Endothelial cell of umbilical vein (primary cell): ENCODE data around the gene DPF3. TPM values are rescaled to one million over a fixed set of nuclear protein-coding genes. Genes with fewer than 3 reads are reported as not detected.

Source experiments
- BruUV-seq: library from RNA; stranded (reverse); fragments of 400-500 nt; replicated peaks from 2 replicates; lab custom pipeline; 2021; lab: Mats Ljungman, UMichigan
- CTCF ChIA-PET: fragments of 300-600, 350-600 bp; sonication (Branson Sonifier 250); formaldehyde crosslinking; loops from one replicate; lab custom pipeline; 2021; ENCODE audit warnings: antibody characterized with exemption, inconsistent platforms; lab: Charles Lee
- POLR2A ChIA-PET: fragments of 300-600, 350-600 bp; sonication (Branson Sonifier 250); formaldehyde crosslinking; loops from one replicate; lab custom pipeline; 2021; ENCODE audit warnings: antibody characterized with exemption, inconsistent platforms; lab: Charles Lee
- DNase-seq: peaks from one replicate; pipeline ENCODE4 v3.0.0-alpha.2; 2011; ENCODE audit warnings: low read depth, low spot score
- FAIRE-seq: peaks from 2 replicates; lab custom pipeline; 2011; peaks lifted over from hg19 to GRCh38; lab: Jason Lieb, UNC
- H2AFZ ChIP-seq: 2 replicates; pipeline ENCODE4 v1.6.0; 2012; ENCODE audit warnings: low read depth, low read length, control low read depth, inconsistent platforms
- H3K27ac ChIP-seq: 2 replicates; pipeline ENCODE4 v1.5.1; 2011; ENCODE audit warnings: low read depth, mild to moderate bottlenecking, control low read depth, low read length, moderate library complexity; ENCODE audit not compliant: insufficient read depth
- H3K27me3 ChIP-seq, 2 experiments: 2 replicates each; pipeline versions ENCODE4 v1.6.0 to v1.6.1; 2011; ENCODE audit warnings: low read length in 2 of 2, mixed read lengths in 1 of 2; ENCODE audit not compliant: control insufficient read depth in 2 of 2, insufficient read depth in 2 of 2
- H3K36me3 ChIP-seq, 2 experiments: 2 replicates in 1 of 2; 3 replicates in 1 of 2; pipeline ENCODE4 v1.5.1; 2011; ENCODE audit warnings: low read length in 2 of 2, mild to moderate bottlenecking in 1 of 2, moderate library complexity in 1 of 2; ENCODE audit not compliant: control insufficient read depth in 2 of 2, insufficient read depth in 2 of 2; ENCODE audit errors: extremely low read depth in 1 of 2
- H3K4me1 ChIP-seq: 3 replicates; pipeline ENCODE4 v1.5.1; 2011; ENCODE audit warnings: mild to moderate bottlenecking, low read length; ENCODE audit not compliant: control insufficient read depth, insufficient read depth; ENCODE audit errors: extremely low read depth
- H3K4me2 ChIP-seq: 2 replicates; pipeline ENCODE4 v1.6.1; 2011; ENCODE audit warnings: low read length, control low read depth, mixed read lengths; ENCODE audit not compliant: insufficient read depth
- H3K4me3 ChIP-seq, 3 experiments: fragments of 200-600 bp in 1 of 3; sonication (generic), shearing (Covaris generic) in 1 of 3; replicated peaks in 1 of 3; 2 replicates each; pipeline ENCODE4 v1.5.1; 2011 to 2016; ENCODE audit warnings: control low read depth in 3 of 3, low read length in 3 of 3, mild to moderate bottlenecking in 2 of 3, inconsistent platforms in 1 of 3, low read depth in 1 of 3, moderate library complexity in 1 of 3; ENCODE audit not compliant: insufficient read depth in 1 of 3
- H3K79me2 ChIP-seq: 2 replicates; pipeline ENCODE4 v1.6.0; 2012; ENCODE audit warnings: low read length, inconsistent platforms; ENCODE audit not compliant: control insufficient read depth, insufficient read depth
- H3K9ac ChIP-seq: replicated peaks from 2 replicates; pipeline ENCODE3; 2011; ENCODE audit warnings: low read length, control low read depth; ENCODE audit not compliant: insufficient read depth; ENCODE audit errors: extremely low read depth
- H3K9me1 ChIP-seq: replicated peaks from 3 replicates; pipeline ENCODE4 v1.6.0; 2011; ENCODE audit warnings: mild to moderate bottlenecking, low read length; ENCODE audit not compliant: control insufficient read depth, insufficient read depth; ENCODE audit errors: extremely low read depth
- H3K9me3 ChIP-seq: replicated peaks from 2 replicates; pipeline ENCODE4 v1.5.1; 2012; ENCODE audit warnings: low read length, inconsistent platforms; ENCODE audit not compliant: control insufficient read depth, insufficient read depth
- H4K20me1 ChIP-seq: replicated peaks from 2 replicates; pipeline ENCODE3; 2011; ENCODE audit warnings: mild to moderate bottlenecking, low read length; ENCODE audit not compliant: control insufficient read depth, insufficient read depth; ENCODE audit errors: extremely low read depth
- CTCF ChIP-seq, 2 donors: IDR thresholded peaks; 1 replicate in 1 of 2; 2 replicates in 1 of 2; pipeline ENCODE4 v1.5.1; 2011; ENCODE audit warnings: low read length in 2 of 2, mild to moderate bottlenecking in 2 of 2, moderate library complexity in 2 of 2, control low read depth in 1 of 2, inconsistent platforms in 1 of 2, low read depth in 1 of 2; ENCODE audit not compliant: insufficient read depth in 1 of 2; ENCODE audit errors: extremely low read depth in 1 of 2
- FOS ChIP-seq: IDR thresholded peaks from 2 replicates; pipeline ENCODE4 v1.6.1; 2011; ENCODE audit warnings: mild to moderate bottlenecking, low read length, moderate library complexity, borderline replicate concordance; ENCODE audit not compliant: insufficient read depth
- MAX ChIP-seq: IDR thresholded peaks from 2 replicates; pipeline ENCODE4 v1.6.1; 2011; ENCODE audit not compliant: insufficient read depth, insufficient read length
- POLR2AphosphoS5 ChIP-seq: IDR thresholded peaks from 2 replicates; pipeline ENCODE4 v1.6.1; 2012; ENCODE audit warnings: low read depth, mild to moderate bottlenecking, control low read depth, low read length, moderate library complexity; ENCODE audit not compliant: insufficient read depth
- dilution Hi-C: fragments of 300-500 bp; cut with MboI; formaldehyde crosslinking; loops from one replicate; pipeline ENCODE4 v1.15.0; 2019; ENCODE audit warnings: low sequenced_read_pairs; ENCODE audit not compliant: extremely low pct_ligation_motif_present
- intact Hi-C: fragments of 100-400 bp; cut with micrococcal nuclease; formaldehyde crosslinking; loops from one replicate; pipeline ENCODE4 v1.10.0; 2022
- polyA plus RNA-seq, 4 experiments: library from polyadenylated mRNA; depleted of rRNA in 3 of 4; stranded (reverse) in 3 of 4; unstranded in 1 of 4; fragments of >200 nt; gene quantifications; 2 replicates each; pipeline versions ENCODE4 v1.2.1 to v1.2.3, GENCODE V29; 2011 to 2012; ENCODE audit warnings: missing spikeins in 1 of 4
- total RNA-seq: library from RNA; stranded (reverse); gene quantifications from 2 replicates; pipeline ENCODE4 v1.2.3, GENCODE V29; 2021

DPF3 gene
- total and polyA plus RNA-seq, 2 donors (not counting 3 experiments of a cell fraction or from before 2014, with no cell fraction given) = 2.4 to 3.5 TPM

GRCh38 chr14:72921396-72921795 lies 27.5 kb upstream of the DPF3 start:
- POLR2A ChIA-PET = no interaction called here
- no peak for FAIRE-seq

More at GRCh38 chr14:72921396-72921795, 27.5 kb upstream of the DPF3 start:
- TF ChIP-seq MAX = no peak
- TF ChIP-seq FOS = no peak
- no peak for TF ChIP-seq POLR2AphosphoS5
- TF ChIP-seq CTCF (IDR thresholded peaks at IDR 0.05; ENCODE audit: extremely low read depth in 1 of 2, insufficient read depth in 1 of 2, low read depth in 1 of 2, low read length in 2 of 2) = no peak
- H3K27me3 ChIP-seq = peaks cover 30 to 36% of the 10 kb centered on the region in 2 experiments
- dilution Hi-C loops (no loop called here), intact Hi-C loops (no loop called here)
- no peak overlapping the region for H3K4me3 ChIP-seq
- H3K36me3 ChIP-seq = no peaks in the 10 kb centered on the region
- H3K9me1 ChIP-seq = no peaks in the 10 kb centered on the region
- H3K4me2 ChIP-seq = no peak overlapping the region
- no peaks in the 10 kb centered on the region for H3K79me2 ChIP-seq
- BruUV-seq = no TSS peak
- no peak for DNase-seq
- H3K9me3 ChIP-seq = no peaks in the 10 kb centered on the region
- CTCF ChIA-PET = interaction anchor here (1.3 to 2.6 kb wide), 3 partner anchors 8 to 408 kb away, joined by 3 to 10 read pairs (median 5); no protein-coding TSS in a partner anchor
- H3K9ac ChIP-seq = no peak overlapping the region
- H3K27ac ChIP-seq = no peak overlapping the region
- no peaks in the 10 kb centered on the region for H4K20me1 ChIP-seq
- no peak overlapping the region for H2AFZ ChIP-seq
- H3K4me1 ChIP-seq = peaks cover 2% of the 10 kb centered on the region
